Stimulated activated CD8-positive, alpha-beta memory T cell treated with anti-CD3 and anti-CD28 coated beads, Interleukin-7, amount 100 ng/mL, for 48 hours (primary cell): ENCODE measurements around the gene KLRC4.
A peak's percentile ranks its signal among the peaks of the same experiment; 100 is the strongest.
"Not testable (repeated sequence)": the region's sequence is repeated elsewhere in the genome, so short reads cannot be mapped to it uniquely, and the experiment has no call there.

ENCODE experiments used
- DNase-seq, 2 donors: peaks; one replicate each; pipeline ENCODE4 v3.0.0-alpha.2; 2020; ENCODE audit warnings: low read depth in 1 of 2; ENCODE audit errors: extremely low read depth in 1 of 2

Gene KLRC4

DNA sequence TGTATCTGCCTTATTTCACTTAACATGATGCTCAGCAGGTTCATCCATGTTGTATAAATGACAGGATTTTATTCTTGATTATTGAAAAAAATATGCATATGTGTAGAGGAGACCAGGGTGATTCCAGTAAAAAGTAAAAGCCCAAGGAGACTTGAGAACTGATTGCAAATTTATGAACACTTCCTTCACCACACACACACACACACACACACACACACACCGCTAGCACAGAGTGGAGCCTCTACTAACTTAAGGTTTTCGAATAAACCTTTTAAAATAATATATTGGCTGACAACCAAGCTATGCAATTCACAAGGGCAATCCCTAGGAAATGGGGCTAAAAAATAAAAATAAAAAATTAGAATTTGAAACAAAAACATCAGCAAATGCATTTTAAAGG lies 11.4 kb downstream of the KLRC4 start:
- DNase-seq = no peak

DNA sequence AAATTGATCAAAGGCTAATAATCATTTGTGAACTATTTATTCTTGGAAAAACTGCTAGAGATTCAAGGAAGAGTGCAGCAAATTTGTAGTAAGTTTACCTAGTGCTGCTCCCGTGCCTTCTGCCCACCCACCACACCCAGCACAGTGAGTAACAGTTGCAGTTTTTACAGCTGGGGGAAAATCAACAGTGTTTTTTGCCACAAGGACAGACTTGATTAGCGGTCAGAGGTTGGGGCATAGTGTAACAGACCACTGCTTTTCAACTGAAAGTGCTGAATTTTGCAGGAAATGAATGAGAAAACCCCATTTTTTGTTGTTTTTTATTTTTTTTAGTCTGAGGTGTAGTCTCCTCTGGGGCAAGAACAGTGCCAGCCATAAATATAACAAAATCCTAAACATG lies 12.3 kb downstream of the KLRC4 start:
- no peak for DNase-seq

GRCh38 chr12:10396176-10396575 lies 13.4 kb downstream of the KLRC4 start:
- not testable (repeated sequence) for DNase-seq

DNA sequence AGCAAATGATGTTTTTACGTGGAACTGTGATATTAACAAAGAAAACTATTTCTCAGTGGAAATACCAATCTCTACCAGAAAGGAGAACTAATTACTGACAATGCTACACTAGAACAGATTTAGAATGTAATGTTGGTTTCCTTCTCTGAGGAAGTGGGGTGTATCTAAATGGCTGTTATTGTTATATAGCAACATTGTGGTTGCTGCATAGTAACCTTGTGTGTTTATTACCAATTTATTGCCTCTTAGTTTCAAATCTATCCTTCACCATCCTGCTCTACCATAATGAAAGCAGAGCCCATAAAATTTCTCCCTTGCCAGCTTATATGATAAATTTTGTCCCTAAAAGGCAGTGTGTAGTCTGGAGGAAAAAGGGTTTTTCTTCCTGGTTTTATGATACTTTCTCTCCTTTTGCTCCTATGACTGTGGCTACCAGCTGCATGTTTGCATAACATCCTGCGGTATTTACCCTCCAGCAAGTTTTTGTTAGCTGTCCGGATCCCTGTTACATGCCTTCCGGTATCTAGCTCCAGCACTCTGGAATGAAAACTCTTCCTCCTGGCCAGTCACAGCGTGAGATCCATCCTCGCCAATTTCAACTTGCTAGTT lies 14.1 kb downstream of the KLRC4 start:
- DNase-seq = no peak

- not testable (repeated sequence) for DNase-seq
These were observed 14.9 kb downstream of the KLRC4 start for GRCh38 chr12:10394531-10395152.

- no peak for DNase-seq
These were observed 16.3 kb downstream of the KLRC4 start for GRCh38 chr12:10393291-10393690.

DNA sequence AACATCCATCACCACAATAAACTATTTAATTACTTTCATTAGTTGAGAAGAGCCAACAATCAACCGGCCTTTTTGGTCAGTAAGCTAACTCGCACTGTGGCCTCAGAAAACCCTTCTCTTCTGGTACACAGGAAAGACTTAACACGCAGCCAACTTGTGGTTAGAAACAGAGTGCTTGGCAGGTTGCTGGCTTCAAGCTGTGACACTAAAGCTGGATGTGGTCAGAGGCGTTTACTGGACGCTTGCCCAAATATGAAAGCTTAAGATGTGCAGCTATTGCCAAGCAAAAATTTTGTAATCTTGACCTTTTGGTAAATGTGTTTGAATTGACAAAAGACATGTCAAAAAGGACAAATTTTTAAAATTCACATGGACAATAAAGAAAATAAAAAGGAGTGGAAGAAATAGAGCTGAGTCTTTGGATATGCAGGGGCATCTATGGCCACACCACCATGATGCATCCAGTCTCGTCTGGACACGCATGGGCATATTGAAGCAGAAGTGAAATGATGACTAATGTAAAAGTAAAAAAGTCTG lies 17.1 kb downstream of the KLRC4 start:
- DNase-seq = no peak

DNA sequence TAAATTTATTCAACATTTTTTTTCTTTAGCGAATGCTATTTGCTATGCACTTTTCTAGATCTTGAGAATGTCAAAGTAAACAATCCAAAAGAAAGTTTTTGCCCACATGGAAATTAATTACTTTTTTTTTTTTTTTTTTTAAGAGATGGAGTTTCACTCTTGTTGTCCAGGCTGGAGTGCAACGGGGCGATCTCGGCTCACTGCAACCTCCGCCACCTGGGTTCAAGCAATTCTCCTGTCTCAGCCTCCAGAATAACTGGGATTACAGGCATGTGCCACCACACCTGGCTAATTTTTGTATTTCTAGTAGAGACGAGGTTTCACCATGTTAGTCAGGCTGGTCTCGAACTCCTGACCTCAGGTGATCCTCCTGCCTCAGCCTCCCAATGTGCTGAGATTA lies 18.6 kb downstream of the KLRC4 start:
- not testable (repeated sequence) for DNase-seq

DNA sequence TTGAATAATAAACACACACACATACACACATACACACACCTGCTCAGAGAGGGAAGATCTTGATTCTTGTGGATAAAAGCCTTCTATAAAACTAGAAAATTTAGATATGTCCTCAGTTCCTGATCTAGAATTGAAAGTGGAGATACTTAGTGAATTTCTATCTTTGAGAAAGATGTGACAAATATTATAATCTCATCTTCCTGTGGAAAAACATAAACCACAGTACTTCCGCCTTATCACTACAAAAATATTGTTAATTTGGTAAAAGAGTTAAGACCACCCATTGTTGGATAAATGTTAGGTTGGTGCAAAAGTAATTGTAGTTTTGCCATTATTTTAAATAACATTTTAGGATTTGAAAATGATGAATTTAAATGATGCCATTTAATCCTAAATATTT lies 19.7 kb downstream of the KLRC4 start, which contains the start of gene KLRK1:
TSS of gene KLRK1 (minus strand) at position 138 of the 400 bp plus-strand sequence. CDS start 1,231 bp downstream, outside the sequence.
- no peak for DNase-seq

DNA sequence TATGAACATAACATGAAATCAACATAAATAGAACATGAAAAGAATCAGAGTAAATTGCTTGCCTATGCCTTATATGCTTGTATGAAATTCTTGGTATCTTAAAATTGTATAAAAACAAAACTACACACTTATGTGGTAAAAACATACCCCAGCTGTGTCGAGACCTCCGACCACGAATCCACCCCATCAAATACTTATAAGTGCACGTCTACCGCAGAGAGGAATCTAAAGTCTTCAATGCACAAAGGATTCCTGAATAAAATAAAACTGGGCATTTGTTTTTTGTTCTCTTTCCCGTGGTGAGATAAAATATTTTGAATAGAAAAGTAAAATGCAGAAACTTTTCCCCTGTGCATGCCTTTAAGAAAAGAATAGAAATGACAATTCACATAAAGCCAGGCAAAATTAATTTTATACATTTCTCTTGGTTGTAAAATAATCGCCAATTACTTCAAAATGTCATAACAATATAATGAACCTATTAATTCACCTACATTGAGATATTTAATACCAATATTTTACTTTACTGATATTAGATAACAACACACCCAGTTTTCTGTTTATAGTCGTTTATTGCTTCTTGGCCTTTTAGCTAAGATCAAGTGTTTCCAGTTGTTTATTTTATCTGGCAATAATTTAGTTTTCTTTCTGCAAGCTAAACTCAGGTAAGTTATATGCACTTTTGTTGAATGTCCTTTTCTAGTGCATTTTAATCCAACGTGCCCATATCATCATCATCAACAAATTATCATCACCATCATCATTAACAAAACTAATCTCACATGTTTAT lies 20.7 kb downstream of the KLRC4 start:
- no peak for DNase-seq

DNA sequence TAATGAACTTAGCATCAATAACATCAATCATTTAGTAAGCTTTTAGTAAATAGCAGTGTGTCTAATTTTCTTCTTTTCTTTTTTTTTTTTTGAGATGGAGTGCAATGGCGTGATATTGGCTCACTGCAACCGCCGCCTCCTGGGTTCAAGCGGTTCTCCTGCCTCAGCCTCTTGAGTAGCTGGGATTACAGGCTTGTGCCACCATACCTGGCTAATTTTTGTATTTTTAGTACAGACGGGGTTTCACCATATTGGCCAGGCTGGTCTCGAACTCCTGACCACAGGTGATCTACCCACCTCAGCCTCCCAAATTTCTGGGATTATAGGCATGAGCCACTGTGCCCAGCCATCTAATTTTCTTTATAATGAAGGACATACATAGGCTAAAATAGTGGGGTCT lies 22.1 kb downstream of the KLRC4 start:
- DNase-seq = not testable (repeated sequence)

GRCh38 chr12:10386857-10387256 lies 22.7 kb downstream of the KLRC4 start:
- no peak for DNase-seq

- no peak for DNase-seq
These were observed 24.4 kb downstream of the KLRC4 start for GRCh38 chr12:10385166-10385613.

GRCh38 chr12:10384191-10384590 lies 25.4 kb downstream of the KLRC4 start:
- no peak for DNase-seq

- DNase-seq = no peak
These were observed 27.5 kb downstream of the KLRC4 start for GRCh38 chr12:10381928-10382628.

DNA sequence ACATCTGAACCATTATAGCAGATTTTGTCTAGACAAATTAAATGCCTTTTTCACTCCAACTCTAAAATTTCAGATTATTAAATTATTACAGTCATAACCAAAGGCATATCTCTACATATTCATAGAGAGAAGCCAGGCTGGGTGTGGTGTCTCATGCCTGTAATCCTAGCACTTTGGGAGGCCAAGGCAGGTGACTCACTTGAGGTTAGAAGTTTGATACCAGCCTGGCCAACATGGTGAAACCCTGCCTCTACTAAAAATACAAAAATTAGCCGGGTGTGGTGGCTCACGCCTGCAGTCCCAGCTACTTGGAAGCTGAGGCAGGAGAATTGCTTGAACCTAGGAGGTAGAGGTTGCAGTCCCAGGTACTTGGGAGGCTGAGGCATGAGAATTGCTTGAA lies 30.8 kb downstream of the KLRC4 start:
- DNase-seq = peak in 1 of 2 donors; percentile 69

DNA sequence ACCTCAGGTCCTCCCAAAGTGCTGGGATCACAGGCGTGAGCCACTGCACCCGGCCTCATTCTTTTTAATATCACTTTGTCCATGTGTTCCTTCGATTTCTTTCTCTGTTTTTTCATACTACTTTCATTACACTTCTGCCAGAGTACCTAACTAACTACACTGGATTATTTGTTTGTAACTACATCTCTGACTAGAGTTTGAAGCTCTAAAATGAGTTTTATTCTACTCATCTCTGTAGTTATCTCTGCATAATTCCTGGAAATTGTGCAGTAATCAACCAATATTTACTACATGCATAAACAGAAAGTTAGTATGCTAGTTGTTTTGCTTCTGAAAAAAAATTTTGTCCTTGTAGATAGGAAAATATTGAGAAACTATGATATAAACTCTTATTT lies 34.9 kb downstream of the KLRC4 start:
- no peak for DNase-seq

GRCh38 chr12:10372559-10372958 lies 37.0 kb downstream of the KLRC4 start:
- no peak for DNase-seq

DNA sequence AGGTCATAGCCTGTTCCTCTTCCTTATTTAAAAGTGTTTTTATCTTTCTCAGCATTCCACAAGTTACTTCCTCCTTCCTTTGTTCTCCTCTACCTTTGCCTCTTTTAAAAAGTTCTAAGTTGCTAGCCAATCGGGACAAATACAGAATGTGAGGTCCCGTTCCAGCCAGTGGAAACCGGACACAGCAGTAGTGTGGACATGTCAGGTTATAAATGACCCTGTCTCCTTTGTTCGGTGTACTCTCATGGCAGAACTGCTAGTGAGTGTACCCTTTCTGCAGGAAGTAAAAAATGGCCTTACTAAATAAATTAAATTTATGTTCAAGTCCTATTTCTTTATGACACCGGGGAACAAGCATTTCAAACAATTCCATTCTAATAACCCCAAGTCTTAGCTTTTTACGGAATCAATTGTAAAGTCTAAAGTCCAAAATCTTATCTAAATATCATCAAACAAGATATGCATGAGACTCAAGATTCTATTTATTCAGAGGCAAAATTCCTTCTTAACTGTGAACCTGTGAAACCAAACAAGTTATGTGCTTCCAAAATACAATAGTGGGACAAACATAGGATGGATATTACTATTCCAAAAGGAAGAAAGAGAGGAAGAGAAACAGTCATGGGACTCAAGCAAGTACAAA lies 37.5 kb downstream of the KLRC4 start:
- not testable (repeated sequence) for DNase-seq
